GM12878 (cell line): ENCODE measurements around the gene MAD1L1. TPM values are rescaled to one million over a fixed set of nuclear protein-coding genes. Genes with fewer than 3 reads are reported as not detected.

ENCODE experiments used
- ATAC-seq: fragments of 200-7000 bp; cut with Tn5 transposase; 3 replicates; pipeline ENCODE4 v1.9.1; 2020; ENCODE audit warnings: mild to moderate bottlenecking, moderate library complexity
- BruUV-seq: library from RNA; stranded (reverse); fragments of 400-500 nt; replicated peaks from 2 replicates; lab custom pipeline; 2021; lab: Mats Ljungman, UMichigan
- CTCF ChIA-PET: fragments of 300-600 bp; sonication (Branson Sonifier 250); formaldehyde crosslinking; extraction: SDS; loops from one replicate; lab custom pipeline; 2021; ENCODE audit warnings: inconsistent platforms; lab: Yijun Ruan, JAX
- POLR2A ChIA-PET: fragments of 350-600 bp; formaldehyde crosslinking; extraction: SDS; loops from one replicate; lab custom pipeline; 2021; ENCODE audit warnings: inconsistent platforms; lab: Charles Lee
- RAD21 ChIA-PET: fragments of 300-600 bp; sonication (Branson Sonifier 250); formaldehyde crosslinking; loops from one replicate; lab custom pipeline; 2023; ENCODE audit warnings: antibody characterized with exemption; ENCODE audit not compliant: unreplicated experiment; lab: Charles Lee
- SMC1A ChIA-PET: fragments of 300-600 bp; sonication (Branson Sonifier 250); formaldehyde crosslinking; loops from one replicate; lab custom pipeline; 2023; ENCODE audit not compliant: unreplicated experiment, uncharacterized antibody; lab: Charles Lee
- DNase-seq: peaks from one replicate; pipeline ENCODE4 v3.0.0-alpha.2; 2011; ENCODE audit warnings: low read depth, low spot score
- FAIRE-seq: peaks from 3 replicates; lab custom pipeline; 2011; peaks lifted over from hg19 to GRCh38; lab: Jason Lieb, UNC
- H2AFZ ChIP-seq: 2 replicates; pipeline ENCODE4 v1.6.0; 2011; ENCODE audit warnings: low read depth, low read length, control low read depth; ENCODE audit not compliant: control insufficient read depth
- H3K27ac ChIP-seq: 2 replicates; pipeline ENCODE4 v1.5.1; 2011; ENCODE audit warnings: control low read depth; ENCODE audit not compliant: control insufficient read depth, insufficient read depth
- H3K27me3 ChIP-seq, 2 experiments: replicated peaks in 1 of 2; 2 replicates each; pipeline versions ENCODE4 v1.6.0 to v1.6.1; 2011; ENCODE audit warnings: low read length in 1 of 2; ENCODE audit not compliant: control insufficient read depth in 2 of 2, insufficient read depth in 2 of 2
- H3K36me3 ChIP-seq, 2 experiments: 2 replicates each; pipeline ENCODE4 v1.5.1; 2011; ENCODE audit warnings: low read length in 1 of 2; ENCODE audit not compliant: control insufficient read depth in 2 of 2, insufficient read depth in 2 of 2
- H3K4me1 ChIP-seq: 2 replicates; pipeline ENCODE4 v1.6.1; 2011; ENCODE audit warnings: mild to moderate bottlenecking, low read length, moderate library complexity, mixed read lengths; ENCODE audit not compliant: control insufficient read depth, insufficient read depth
- H3K4me2 ChIP-seq: 2 replicates; pipeline ENCODE4 v1.6.0; 2011; ENCODE audit warnings: control low read depth; ENCODE audit not compliant: control insufficient read depth, insufficient read depth
- H3K4me3 ChIP-seq: fragments of 200-600 bp; sonication (generic); 2 replicates; pipeline ENCODE4 v1.5.1; 2016
- H3K79me2 ChIP-seq: 2 replicates; pipeline ENCODE4 v1.6.0; 2011; ENCODE audit warnings: low read length; ENCODE audit not compliant: control insufficient read depth, insufficient read depth
- H3K9ac ChIP-seq: 2 replicates; pipeline ENCODE4 v1.8.0; 2011; ENCODE audit warnings: low read length, control low read depth, mixed read lengths; ENCODE audit not compliant: control insufficient read depth, insufficient read depth
- H3K9me3 ChIP-seq: replicated peaks from 3 replicates; pipeline ENCODE4 v1.5.1; 2011; ENCODE audit warnings: mild to moderate bottlenecking, low read length; ENCODE audit not compliant: control insufficient read depth, insufficient read depth
- H4K20me1 ChIP-seq: 2 replicates; pipeline ENCODE4 v1.6.0; 2011; ENCODE audit not compliant: control insufficient read depth, insufficient read depth
- CHD4 ChIP-seq: fragments of 200-600 bp; sonication (generic); IDR thresholded peaks from 2 replicates; pipeline ENCODE4 v1.6.1; 2016; ENCODE audit warnings: mild to moderate bottlenecking
- DPF2 ChIP-seq: fragments of 450-650 bp; IDR thresholded peaks from 2 replicates; pipeline ENCODE4 v1.6.1; 2017; ENCODE audit warnings: mild to moderate bottlenecking
- EED ChIP-seq: sonication (generic); IDR thresholded peaks from 2 replicates; pipeline ENCODE4 v1.6.1; 2016; ENCODE audit warnings: antibody characterized with exemption, low read depth
- FOXK2 ChIP-seq: fragments of 450-650 bp; IDR thresholded peaks from 2 replicates; pipeline ENCODE4 v1.6.1; 2017; ENCODE audit warnings: mild to moderate bottlenecking, moderate library complexity
- JUND ChIP-seq: IDR thresholded peaks from 2 replicates; pipeline ENCODE4 v1.6.1; 2012; ENCODE audit warnings: low read depth, mild to moderate bottlenecking, low read length, improper control_type of control experiment, moderate library complexity
- NRF1 ChIP-seq: conservative IDR thresholded peaks from 2 replicates; pipeline ENCODE4 v1.6.1; 2011; ENCODE audit warnings: mild to moderate bottlenecking, low read depth, low read length, improper control_type of control experiment
- STAT1 ChIP-seq: fragments of 450-650 bp; conservative IDR thresholded peaks from 2 replicates; pipeline ENCODE4 v1.6.1; 2014; ENCODE audit warnings: antibody characterized with exemption, mild to moderate bottlenecking
- ZNF24 ChIP-seq: fragments of 450-650 bp; IDR thresholded peaks from 2 replicates; pipeline ENCODE4 v1.6.1; 2017; ENCODE audit warnings: antibody characterized with exemption, mild to moderate bottlenecking
- WGBS: methylation state at CpG from one replicate; pipeline ENCODE4 v1.1.6; 2016; ENCODE audit warnings: low lambda C conversion rate; ENCODE audit not compliant: insufficient replicate concordance, insufficient coverage; ENCODE audit errors: missing lambda C conversion rate; 5-methylcytosine and 5-hydroxymethylcytosine counted together
- in situ Hi-C: fragments of 300-500 bp; cut with MboI; formaldehyde crosslinking; loops from 9 replicates; pipeline ENCODE4 v1.14.3; 2018; ENCODE audit warnings: mixed read lengths
- intact Hi-C: fragments of 100-400 bp; cut with micrococcal nuclease; formaldehyde crosslinking; loops from one replicate; pipeline ENCODE4 v1.14.2; 2022; ENCODE audit not compliant: unreplicated experiment
- polyA plus RNA-seq, 11 experiments: library from polyadenylated mRNA; depleted of rRNA in 4 of 11; unstranded in 6 of 11; stranded (reverse) in 5 of 11; fragments of >200 nt; fragmentation: Nextera tagmentation in 4 of 11; fragmentation: Illumina TruSeq in 1 of 11; extraction: Ambion mirVana in 4 of 11; extraction: Trizol in 1 of 11; gene quantifications; 1 replicate in 1 of 11; 2 replicates in 10 of 11; pipeline versions ENCODE4 v1.2.1 to v1.2.3, GENCODE V29; 2011 to 2016; ENCODE audit warnings: inconsistent platforms in 2 of 11, missing spikeins in 2 of 11, low read depth in 1 of 11
- total RNA-seq, 4 experiments: library from RNA; depleted of rRNA in 3 of 4; stranded (reverse); fragments of >200 nt in 3 of 4; fragmentation: Illumina TruSeq in 1 of 4; extraction: Trizol in 1 of 4; gene quantifications; 2 replicates each; pipeline versions ENCODE4 v1.2.1 to v1.2.3, GENCODE V29; 2013 to 2021

The MAD1L1 gene
- total and polyA plus RNA-seq, 10 of the 15 experiments (the other 5 are each of a cell fraction or from before 2014, with no cell fraction given) = 2.2 to 76.8 (median 38.3) TPM

- TF ChIP-seq EED = no peak
These were observed 285.0 kb downstream of the MAD1L1 start (continued) for GRCh38 chr7:1947586-1948217.

- no peak overlapping the region for H3K27ac ChIP-seq
- no peaks in the 10 kb centered on the region for H4K20me1 ChIP-seq
- no TSS peak for BruUV-seq
- ATAC-seq (no peak), DNase-seq (no peak), FAIRE-seq (no peak)
- no peaks in the 10 kb centered on the region for H3K79me2 ChIP-seq
- CTCF ChIA-PET = no interaction called here
- H2AFZ ChIP-seq = no peak overlapping the region
- H3K9me3 ChIP-seq = no peaks in the 10 kb centered on the region
- RAD21 ChIA-PET = no interaction called here
- H3K36me3 ChIP-seq = peaks cover 0 to 7% of the 10 kb centered on the region in 2 experiments; a peak in 2 of 4 replicates
- no peaks in the 10 kb centered on the region; the same call in 1 of the 2 replicates for H3K4me1 ChIP-seq
- POLR2A ChIA-PET = no interaction called here
- H3K4me3 ChIP-seq = no peak overlapping the region
- no peak overlapping the region for H3K4me2 ChIP-seq
- H3K27me3 ChIP-seq = no peaks in the 10 kb centered on the region
- 95% methylated on average over 22 of the region's 27 CpGs for WGBS
- intact Hi-C loops = no loop called here
- no peak overlapping the region for H3K9ac ChIP-seq
- SMC1A ChIA-PET = no interaction called here
- TF ChIP-seq JUND (no peak), FOXK2 (no peak), NRF1 (no peak), STAT1 (no peak), CHD4 (no peak), DPF2 (no peak), ZNF24 (no peak)
- TF ChIP-seq, all 136 proteins: peak for 0
- in situ Hi-C loops = no loop called here
These were observed 285.8 kb downstream of the MAD1L1 start for GRCh38 chr7:1946773-1947450.
